Naive B cell (primary cell): Measurements from ENCODE around the gene ZNF574. TPM values are rescaled to one million over a fixed set of nuclear protein-coding genes. Genes with fewer than 3 reads are reported as not detected.

Experiments
- ATAC-seq, 2 donors: fragments of 150-1000 bp; cut with Tn5 transposase; 2 replicates each; pipeline ENCODE4 v1.10.0; 2021; ENCODE audit warnings: low read depth in 2 of 2, mild to moderate bottlenecking in 2 of 2, moderate library complexity in 2 of 2
- DNase-seq: peaks from one replicate; pipeline ENCODE4 v3.0.0; 2022
- H3K27ac Mint-ChIP-seq, 6 donors: one replicate each; pipeline ENCODE4 v1.8.0; 2020 to 2022; ENCODE audit warnings: mild to moderate bottlenecking in 6 of 6, mixed read lengths in 6 of 6, moderate library complexity in 5 of 6, inconsistent platforms in 2 of 6
- H3K27me3 Mint-ChIP-seq, 3 donors: one replicate each; pipeline ENCODE4 v1.8.0; 2021 to 2022; ENCODE audit warnings: mixed read lengths in 3 of 3, mild to moderate bottlenecking in 1 of 3
- H3K36me3 Mint-ChIP-seq, 2 donors: one replicate each; pipeline ENCODE4 v1.8.0; 2020 to 2022; ENCODE audit warnings: mixed read lengths in 2 of 2, inconsistent platforms in 1 of 2, mild to moderate bottlenecking in 1 of 2
- H3K4me1 Mint-ChIP-seq, 3 donors: one replicate each; pipeline ENCODE4 v1.8.0; 2020 to 2022; ENCODE audit warnings: mixed read lengths in 3 of 3, inconsistent platforms in 1 of 3, mild to moderate bottlenecking in 1 of 3, moderate library complexity in 1 of 3
- H3K4me3 Mint-ChIP-seq, 8 donors: one replicate each; pipeline ENCODE4 v1.8.0; 2020 to 2022; ENCODE audit warnings: mild to moderate bottlenecking in 8 of 8, mixed read lengths in 8 of 8, moderate library complexity in 8 of 8, inconsistent platforms in 2 of 8
- H3K9me3 Mint-ChIP-seq, 7 donors: one replicate each; pipeline ENCODE4 v1.8.0; 2020 to 2022; ENCODE audit warnings: mixed read lengths in 7 of 7, mild to moderate bottlenecking in 5 of 7, inconsistent platforms in 2 of 7, moderate library complexity in 1 of 7
- polyA plus RNA-seq, 6 donors: library from polyadenylated mRNA; unstranded; fragments of 300-500 nt; fragmentation: Illumina TruSeq; gene quantifications; one replicate each; pipeline ENCODE4 v1.2.3, GENCODE V29; 2021; ENCODE audit warnings: low read depth in 6 of 6

ZNF574 gene
- polyA plus RNA-seq, 6 donors from 2014 or later: 6.0 to 27.0 (median 12.2) TPM

- Mint-ChIP-seq H3K36me3 (peaks cover 0 to 8% of the 10 kb centered on the region in 2 donors), H3K4me1 (peaks cover 41 to 51% (median 43%) of the 10 kb centered on the region in 3 donors), H3K4me3 (peak overlapping the region in 4 of 8 donors; percentile 27 to 99 (median 94)), H3K27ac (peak overlapping the region in 3 of 6 donors; percentile 75 to 100 (median 91)), H3K27me3 (no peaks in the 10 kb centered on the region), H3K9me3 (peaks cover 0 to 5% (median 0%) of the 10 kb centered on the region in 7 donors)
- no peak for DNase-seq
- ATAC-seq: no peak
Measured at GRCh38 chr19:42078538-42079275, 2.7 kb downstream of the ZNF574 start.

GRCh38 chr19:42079276-42079669, 3.3 kb downstream of the ZNF574 start:
- Mint-ChIP-seq H3K4me3 (peak overlapping the region in 1 of 8 donors; percentile 92), H3K27ac (peak overlapping the region in 2 of 6 donors; percentile 5 to 19), H3K4me1 (peaks cover 41 to 51% (median 43%) of the 10 kb centered on the region in 3 donors), H3K36me3 (peaks cover 0 to 8% of the 10 kb centered on the region in 2 donors), H3K27me3 (no peaks in the 10 kb centered on the region), H3K9me3 (peaks cover 0 to 5% (median 0%) of the 10 kb centered on the region in 7 donors)
- ATAC-seq (no peak), DNase-seq (no peak)

- Mint-ChIP-seq H3K4me1 (peaks cover 42 to 45% (median 45%) of the 10 kb centered on the region in 3 donors), H3K36me3 (peaks cover 0 to 8% of the 10 kb centered on the region in 2 donors), H3K9me3 (peaks cover 0 to 5% (median 0%) of the 10 kb centered on the region in 7 donors), H3K27ac (no peak overlapping the region), H3K4me3 (peak overlapping the region in 1 of 8 donors; percentile 40), H3K27me3 (no peaks in the 10 kb centered on the region)
- ATAC-seq (no peak), DNase-seq (no peak)
Measured at GRCh38 chr19:42079886-42080763, 4.2 kb downstream of the ZNF574 start.

GRCh38 chr19:42080764-42081375, 4.9 kb downstream of the ZNF574 start:
- Mint-ChIP-seq H3K4me1 (peaks cover 39 to 42% (median 40%) of the 10 kb centered on the region in 3 donors), H3K27ac (peak overlapping the region in 1 of 6 donors; percentile 67), H3K4me3 (peak overlapping the region in 1 of 8 donors; percentile 73), H3K27me3 (no peaks in the 10 kb centered on the region), H3K36me3 (peaks cover 0 to 2% of the 10 kb centered on the region in 2 donors), H3K9me3 (no peaks in the 10 kb centered on the region)
- ATAC-seq (no peak), DNase-seq (no peak)

- H3K27me3 Mint-ChIP-seq: no peaks in the 10 kb centered on the region
- H3K36me3 Mint-ChIP-seq: no peaks in the 10 kb centered on the region
- peak overlapping the region in 3 of 8 donors; percentile 10 to 73 (median 62) for H3K4me3 Mint-ChIP-seq
- no peaks in the 10 kb centered on the region for H3K9me3 Mint-ChIP-seq
- H3K27ac Mint-ChIP-seq: peak overlapping the region in 4 of 6 donors; percentile 42 to 78 (median 66)
- peaks cover 37 to 42% (median 41%) of the 10 kb centered on the region in 3 donors for H3K4me1 Mint-ChIP-seq
- no peak for DNase-seq
- peak; percentile 58 to 70 for ATAC-seq
Measured at GRCh38 chr19:42081584-42082203, 5.7 kb downstream of the ZNF574 start.

GRCh38 chr19:42083537-42083936, 7.6 kb downstream of the ZNF574 start:
- H3K4me3 Mint-ChIP-seq: no peak overlapping the region

GRCh38 chr19:42086188-42086736, 10.3 kb downstream of the ZNF574 start:
- H3K9me3 Mint-ChIP-seq: no peaks in the 10 kb centered on the region
- H3K36me3 Mint-ChIP-seq: peaks cover 0 to 8% of the 10 kb centered on the region in 2 donors
- peaks cover 53 to 62% (median 59%) of the 10 kb centered on the region in 3 donors for H3K4me1 Mint-ChIP-seq
- H3K27me3 Mint-ChIP-seq: no peaks in the 10 kb centered on the region
- DNase-seq: no peak
- peak overlapping the region in 4 of 6 donors; percentile 26 to 67 (median 48) for H3K27ac Mint-ChIP-seq
- H3K4me3 Mint-ChIP-seq: no peak overlapping the region
- ATAC-seq: no peak

More at GRCh38 chr19:42083537-42083936, 7.6 kb downstream of the ZNF574 start:
- H3K4me1 Mint-ChIP-seq: peaks cover 33 to 37% (median 35%) of the 10 kb centered on the region in 3 donors
- ATAC-seq (no peak), DNase-seq (no peak)
- H3K27me3 Mint-ChIP-seq: no peaks in the 10 kb centered on the region
- no peaks in the 10 kb centered on the region for H3K9me3 Mint-ChIP-seq
- no peak overlapping the region for H3K27ac Mint-ChIP-seq
- no peaks in the 10 kb centered on the region for H3K36me3 Mint-ChIP-seq

GRCh38 chr19:42086770-42087550, 11.0 kb downstream of the ZNF574 start:
- Mint-ChIP-seq H3K27me3 (no peaks in the 10 kb centered on the region), H3K9me3 (no peaks in the 10 kb centered on the region), H3K4me1 (peaks cover 46 to 61% (median 56%) of the 10 kb centered on the region in 3 donors), H3K36me3 (peaks cover 0 to 8% of the 10 kb centered on the region in 2 donors), H3K27ac (peak overlapping the region in 2 of 6 donors; percentile 29 to 63), H3K4me3 (peak overlapping the region in 1 of 8 donors; percentile 51)
- DNase-seq (no peak), ATAC-seq (no peak)

GRCh38 chr19:42088471-42089190, 12.7 kb downstream of the ZNF574 start:
- Mint-ChIP-seq H3K36me3 (peaks cover 0 to 8% of the 10 kb centered on the region in 2 donors), H3K9me3 (no peaks in the 10 kb centered on the region), H3K27ac (peak overlapping the region in 4 of 6 donors; percentile 57 to 98 (median 93)), H3K4me3 (peak overlapping the region in 1 of 8 donors; percentile 11), H3K4me1 (peaks cover 44 to 66% (median 60%) of the 10 kb centered on the region in 3 donors), H3K27me3 (no peaks in the 10 kb centered on the region)
- ATAC-seq: no peak
- DNase-seq: no peak

GRCh38 chr19:42089191-42089750, 13.3 kb downstream of the ZNF574 start:
- peaks cover 0 to 13% of the 10 kb centered on the region in 2 donors for H3K36me3 Mint-ChIP-seq
- H3K9me3 Mint-ChIP-seq: no peaks in the 10 kb centered on the region
- H3K4me1 Mint-ChIP-seq: peaks cover 46 to 66% (median 61%) of the 10 kb centered on the region in 3 donors
- peak overlapping the region in 4 of 6 donors; percentile 89 to 98 (median 93) for H3K27ac Mint-ChIP-seq
- H3K27me3 Mint-ChIP-seq: no peaks in the 10 kb centered on the region
- DNase-seq (no peak), ATAC-seq (no peak)
- H3K4me3 Mint-ChIP-seq: no peak overlapping the region

- Mint-ChIP-seq H3K27me3 (no peaks in the 10 kb centered on the region), H3K36me3 (peaks cover 0 to 18% of the 10 kb centered on the region in 2 donors), H3K9me3 (no peaks in the 10 kb centered on the region), H3K27ac (peak overlapping the region in 4 of 6 donors; percentile 65 to 90 (median 78)), H3K4me1 (peaks cover 48 to 66% (median 66%) of the 10 kb centered on the region in 3 donors), H3K4me3 (peak overlapping the region in 1 of 8 donors; percentile 65)
- DNase-seq: no peak
- no peak for ATAC-seq
Measured at GRCh38 chr19:42089772-42090171, 13.8 kb downstream of the ZNF574 start.
